CD4-positive, alpha-beta T cell (primary cell): Measurements from ENCODE around the gene LPAR2. TPM values are rescaled to one million over a fixed set of nuclear protein-coding genes. Genes with fewer than 3 reads are reported as not detected.
A peak's percentile ranks its signal among the peaks of the same experiment; 100 is the strongest.

ENCODE experiments used
- ATAC-seq: fragments of 200-7000 bp; cut with Tn5 transposase; one replicate; pipeline ENCODE4 v1.10.0; 2022; ENCODE audit warnings: mild to moderate bottlenecking; ENCODE audit not compliant: poor library complexity
- CTCF ChIA-PET: fragments of 350-600 bp; sonication (Branson Sonifier 250); formaldehyde crosslinking; loops from one replicate; lab custom pipeline; 2021; ENCODE audit warnings: antibody characterized with exemption, inconsistent platforms; lab: Charles Lee
- POLR2A ChIA-PET: fragments of 350-600 bp; sonication (Branson Sonifier 250); formaldehyde crosslinking; loops from one replicate; lab custom pipeline; 2021; ENCODE audit warnings: antibody characterized with exemption, inconsistent platforms; lab: Charles Lee
- DNase-seq, 14 experiments: peaks; one replicate each; pipeline ENCODE4 v3.0.0-alpha.2; 2013 to 2020; ENCODE audit warnings: mixed read lengths in 2 of 14
- H3K27ac ChIP-seq, 2 donors: one replicate each; pipeline versions ENCODE4 v1.5.1 to v1.7.0; 2013; ENCODE audit warnings: low read length in 2 of 2, low read depth in 1 of 2, mild to moderate bottlenecking in 1 of 2
- H3K27me3 ChIP-seq, 2 experiments: 1 replicate in 1 of 2; 2 replicates in 1 of 2; pipeline versions ENCODE4 v1.6.1 to v1.7.0; 2013; ENCODE audit warnings: low read length in 2 of 2, control low read depth in 1 of 2, mild to moderate bottlenecking in 1 of 2, moderate library complexity in 1 of 2; ENCODE audit not compliant: insufficient read depth in 2 of 2, control insufficient read depth in 1 of 2
- H3K36me3 ChIP-seq: one replicate; pipeline ENCODE4 v1.6.1; 2013; ENCODE audit warnings: low read length, control low read depth; ENCODE audit not compliant: insufficient read depth
- H3K4me1 ChIP-seq: one replicate; pipeline ENCODE4 v1.6.1; 2013; ENCODE audit warnings: low read length, control low read depth; ENCODE audit not compliant: insufficient read depth
- H3K4me3 ChIP-seq: one replicate; pipeline ENCODE4 v1.5.1; 2013; ENCODE audit warnings: mild to moderate bottlenecking, low read length, moderate library complexity
- H3K9me3 ChIP-seq, 2 experiments: 1 replicate in 1 of 2; 2 replicates in 1 of 2; pipeline versions ENCODE4 v1.6.1 to v1.7.0; 2013; ENCODE audit warnings: low read length in 2 of 2, mild to moderate bottlenecking in 2 of 2, control low read depth in 1 of 2, moderate library complexity in 1 of 2; ENCODE audit not compliant: control insufficient read depth in 1 of 2, insufficient read depth in 1 of 2
- H3K27ac Mint-ChIP-seq: one replicate; pipeline ENCODE4 v1.8.0; 2020; ENCODE audit warnings: mixed read lengths
- H3K27me3 Mint-ChIP-seq: one replicate; pipeline ENCODE4 v1.8.0; 2021; ENCODE audit warnings: mixed read lengths
- H3K36me3 Mint-ChIP-seq: one replicate; pipeline ENCODE4 v1.8.0; 2021; ENCODE audit warnings: low read depth, mixed read lengths
- H3K4me1 Mint-ChIP-seq: one replicate; pipeline ENCODE4 v1.8.0; 2021; ENCODE audit warnings: low read depth, mixed read lengths
- H3K4me3 Mint-ChIP-seq: one replicate; pipeline ENCODE4 v1.8.0; 2020; ENCODE audit warnings: mild to moderate bottlenecking, mixed read lengths
- H3K9me3 Mint-ChIP-seq: one replicate; pipeline ENCODE4 v1.8.0; 2020; ENCODE audit warnings: mixed read lengths
- intact Hi-C, 2 experiments: fragments of 100-400 bp; cut with DNase I in 1 of 2; cut with micrococcal nuclease in 1 of 2; formaldehyde crosslinking; loops; one replicate each; pipeline versions ENCODE4 v1.15.1 to v1.9.0; 2023 to 2025; cut with DNase I, micrococcal nuclease
- total RNA-seq, 174 experiments: library from RNA in 2 of 174; stranded (reverse) in 2 of 174; gene quantifications; one replicate each; pipeline ENCODE4 v1.2.3 and lab custom pipeline; 2021 to 2026
- TF ChIP-seq, protein P1 (sequence below): fragments of 200-600 bp; IDR thresholded peaks from one replicate; pipeline ENCODE4 v1.8.0; 2022; ENCODE audit warnings: antibody characterized with exemption, mild to moderate bottlenecking

Gene LPAR2
- total RNA-seq, 2 experiments from 2014 or later = 85.9 to 93.7 TPM

DNA sequence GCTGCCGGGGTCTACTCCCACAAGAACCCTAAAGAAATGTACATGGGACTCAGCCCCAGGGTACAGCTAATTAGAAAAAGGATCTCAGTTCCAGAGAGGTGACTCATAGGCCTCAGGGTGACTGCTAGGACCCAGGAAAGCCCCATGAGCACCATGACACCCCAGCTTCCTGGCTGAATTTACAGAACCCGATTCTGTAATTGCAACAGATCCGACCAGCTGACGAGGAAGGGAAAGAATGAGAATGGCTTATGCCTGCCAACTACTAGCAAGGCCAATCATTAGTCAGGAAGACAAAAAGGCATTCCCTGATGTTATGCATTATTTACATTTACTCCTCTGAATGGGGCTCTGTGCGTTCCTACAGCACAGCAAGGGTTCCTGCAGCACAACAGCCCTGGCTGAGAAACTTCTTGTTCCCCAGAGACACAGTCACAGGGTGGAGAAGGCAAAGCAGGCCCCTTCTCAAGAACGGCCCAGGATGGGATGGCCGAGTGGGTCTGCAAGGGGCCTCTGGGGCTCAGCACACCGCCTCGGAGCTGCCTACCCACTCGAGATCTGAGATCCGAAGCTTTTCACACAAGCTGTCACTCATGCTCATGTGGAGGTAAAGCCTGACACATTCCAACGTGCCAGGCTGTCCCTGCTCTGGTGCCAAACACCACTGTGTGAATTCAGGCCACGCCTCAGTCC is 36.7 kb downstream of the LPAR2 start:
- H3K27ac Mint-ChIP-seq = peak overlapping the region; percentile 92
- CTCF ChIA-PET = interaction anchor here (1.1 to 3.2 kb wide), 4 partner anchors 15 to 59 kb away, joined by 4 to 12 read pairs (median 10); partner anchors contain the start of gene GMIP
- Histone ChIP-seq H3K36me3 (peaks cover 30% of the 10 kb centered on the region), H3K4me1 (peaks cover 78% of the 10 kb centered on the region), H3K4me3 (no peak overlapping the region), H3K27me3 (no peaks in the 10 kb centered on the region), H3K27ac (peak overlapping the region; percentile 55 to 79), H3K9me3 (no peaks in the 10 kb centered on the region)
- peak overlapping the region; percentile 60 for H3K4me3 Mint-ChIP-seq
- POLR2A ChIA-PET = interaction anchor here (0.6 to 1.7 kb wide), 5 partner anchors 27 to 96 kb away, joined by 3 to 5 read pairs (median 3); partner anchors contain the start of genes ATP13A1 and PBX4
- intact Hi-C loops = loop anchor here (2.0 to 5.0 kb wide), 2 partner anchors 16 to 54 kb away; partner anchors contain the start of gene CILP2 (in 1 of the 2)
- peak; percentile 91 for ATAC-seq
- peaks cover 47% of the 10 kb centered on the region for H3K4me1 Mint-ChIP-seq
- H3K27me3 Mint-ChIP-seq = no peaks in the 10 kb centered on the region
- TF ChIP-seq, protein P1, sequence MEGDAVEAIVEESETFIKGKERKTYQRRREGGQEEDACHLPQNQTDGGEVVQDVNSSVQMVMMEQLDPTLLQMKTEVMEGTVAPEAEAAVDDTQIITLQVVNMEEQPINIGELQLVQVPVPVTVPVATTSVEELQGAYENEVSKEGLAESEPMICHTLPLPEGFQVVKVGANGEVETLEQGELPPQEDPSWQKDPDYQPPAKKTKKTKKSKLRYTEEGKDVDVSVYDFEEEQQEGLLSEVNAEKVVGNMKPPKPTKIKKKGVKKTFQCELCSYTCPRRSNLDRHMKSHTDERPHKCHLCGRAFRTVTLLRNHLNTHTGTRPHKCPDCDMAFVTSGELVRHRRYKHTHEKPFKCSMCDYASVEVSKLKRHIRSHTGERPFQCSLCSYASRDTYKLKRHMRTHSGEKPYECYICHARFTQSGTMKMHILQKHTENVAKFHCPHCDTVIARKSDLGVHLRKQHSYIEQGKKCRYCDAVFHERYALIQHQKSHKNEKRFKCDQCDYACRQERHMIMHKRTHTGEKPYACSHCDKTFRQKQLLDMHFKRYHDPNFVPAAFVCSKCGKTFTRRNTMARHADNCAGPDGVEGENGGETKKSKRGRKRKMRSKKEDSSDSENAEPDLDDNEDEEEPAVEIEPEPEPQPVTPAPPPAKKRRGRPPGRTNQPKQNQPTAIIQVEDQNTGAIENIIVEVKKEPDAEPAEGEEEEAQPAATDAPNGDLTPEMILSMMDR = no peak
- no peaks in the 10 kb centered on the region for H3K9me3 Mint-ChIP-seq
- peak in 13 of 14 experiments; percentile 27 to 92 (median 49) for DNase-seq
- peaks cover 38% of the 10 kb centered on the region for H3K36me3 Mint-ChIP-seq

DNA sequence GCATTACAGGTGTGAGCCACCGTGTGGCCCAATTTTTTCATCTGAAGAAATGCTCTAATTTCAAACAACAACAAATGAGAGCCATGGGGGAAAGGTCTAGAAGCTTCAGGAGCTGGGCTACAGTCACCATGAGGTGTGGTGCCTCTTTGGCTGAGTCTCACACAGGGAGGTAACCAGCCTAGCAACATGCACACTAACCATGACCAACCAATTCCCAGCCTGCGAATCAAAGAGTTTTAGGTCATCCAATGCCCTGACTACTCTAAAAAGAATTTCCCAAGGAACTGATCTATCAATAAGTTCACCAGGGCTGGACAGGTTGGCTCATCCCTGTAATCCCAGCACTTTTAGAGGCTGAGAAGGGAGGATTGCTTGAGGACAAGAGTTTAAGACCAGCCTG is 39.5 kb downstream of the LPAR2 start:
- intact Hi-C loops = no loop called here
- ChIA-PET POLR2A (interaction anchor here (1.0 kb wide), 1 partner anchor 80 kb away, joined by 4 read pairs; the partner anchor contains the start of gene ZNF101), CTCF (interaction anchor here (1.3 kb wide), 1 partner anchor 55 kb away, joined by 4 read pairs; the partner anchor contains the start of gene GMIP)
- TF ChIP-seq, protein P1 = no peak
- Mint-ChIP-seq H3K27ac (peak overlapping the region; percentile 71), H3K9me3 (no peaks in the 10 kb centered on the region), H3K4me3 (no peak overlapping the region), H3K36me3 (peaks cover 35% of the 10 kb centered on the region), H3K4me1 (peaks cover 41% of the 10 kb centered on the region), H3K27me3 (no peaks in the 10 kb centered on the region)
- ATAC-seq = no peak
- Histone ChIP-seq H3K4me1 (peaks cover 53% of the 10 kb centered on the region), H3K27me3 (no peaks in the 10 kb centered on the region), H3K27ac (peak overlapping the region in 1 of 2 donors; percentile 28), H3K4me3 (no peak overlapping the region), H3K36me3 (peaks cover 27% of the 10 kb centered on the region), H3K9me3 (no peaks in the 10 kb centered on the region)
- no peak for DNase-seq

DNA sequence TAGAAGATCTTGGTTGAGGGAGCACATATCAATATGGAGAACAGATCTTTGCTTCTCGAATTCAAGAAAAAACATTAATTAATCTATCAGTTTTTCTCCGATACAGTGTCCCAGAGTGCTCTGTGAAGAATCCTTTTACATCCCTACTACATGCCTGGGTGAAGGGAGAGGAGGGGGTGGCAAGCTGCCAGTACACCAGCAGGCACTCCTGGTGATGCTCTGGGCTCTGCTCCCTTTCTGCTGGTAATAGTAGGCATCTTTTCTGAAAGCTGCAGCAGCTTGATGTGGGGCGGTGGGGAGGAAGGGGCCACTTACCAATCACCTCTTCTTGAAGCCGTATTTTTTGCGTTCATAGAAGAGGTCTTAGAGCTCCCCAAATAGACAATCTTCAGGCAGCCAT is 40.2 kb downstream of the LPAR2 start:
- Histone ChIP-seq H3K9me3 (no peaks in the 10 kb centered on the region), H3K4me1 (peaks cover 45% of the 10 kb centered on the region), H3K4me3 (no peak overlapping the region), H3K27ac (no peak overlapping the region), H3K36me3 (peaks cover 20% of the 10 kb centered on the region), H3K27me3 (no peaks in the 10 kb centered on the region)
- no peaks in the 10 kb centered on the region for H3K27me3 Mint-ChIP-seq
- POLR2A ChIA-PET = interaction anchor here (1.0 kb wide), 1 partner anchor 80 kb away, joined by 4 read pairs; the partner anchor contains the start of gene ZNF101
- ATAC-seq (no peak), DNase-seq (no peak)
- intact Hi-C loops = no loop called here
- CTCF ChIA-PET = interaction anchor here (1.2 to 1.3 kb wide), 2 partner anchors 35 to 56 kb away, joined by 3 to 4 read pairs; partner anchors contain the start of gene GMIP
- no peaks in the 10 kb centered on the region for H3K9me3 Mint-ChIP-seq
- H3K4me1 Mint-ChIP-seq = peaks cover 41% of the 10 kb centered on the region
- peak overlapping the region; percentile 71 for H3K27ac Mint-ChIP-seq
- H3K4me3 Mint-ChIP-seq = no peak overlapping the region
- TF ChIP-seq, protein P1 = no peak
- peaks cover 30% of the 10 kb centered on the region for H3K36me3 Mint-ChIP-seq
